ENCODE results near the gene ABCA9.

Gene ABCA9

DNA sequence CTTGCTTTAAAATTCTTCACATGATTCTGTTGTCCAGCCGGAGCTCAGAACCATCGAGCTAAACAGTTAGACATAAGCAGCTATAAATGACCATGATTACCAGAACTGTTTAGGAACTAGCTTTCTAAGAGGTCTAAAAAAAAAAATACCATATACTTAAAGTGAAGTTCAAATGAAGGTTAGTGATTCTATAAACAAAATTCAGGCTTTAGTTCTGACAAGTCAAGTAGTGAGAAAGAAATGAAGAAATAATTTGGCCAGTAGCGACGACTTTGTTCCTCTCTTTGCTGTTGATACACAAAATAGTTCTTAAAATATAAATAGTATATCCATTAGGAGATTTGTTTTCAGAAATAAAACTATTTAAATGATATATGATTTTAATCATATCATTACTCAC lies 133.2 kb downstream of the ABCA9 start:
- H3K4me3 ChIP-seq (ENCODE audit: low read depth, low read length), result no peak overlapping the region
- no peak for TF ChIP-seq CTCF (IDR thresholded peaks at IDR 0.05; ENCODE audit: borderline replicate concordance, insufficient read depth, low read depth, low read length)

GRCh38 chr17:68924793-68925720 lies 135.7 kb downstream of the ABCA9 start:
- no peak overlapping the region for H3K4me3 ChIP-seq (ENCODE audit: low read depth, low read length)
- TF ChIP-seq CTCF (IDR thresholded peaks at IDR 0.05; ENCODE audit: borderline replicate concordance, insufficient read depth, low read depth, low read length), result no peak

All from GM12875 (cell line).